NCI-H187 (cell line): ENCODE results near the gene ZNF836.
A peak's percentile ranks its signal among the peaks of the same experiment; 100 is the strongest.
"Not testable (repeated sequence)": the region's sequence is repeated elsewhere in the genome, so short reads cannot be mapped to it uniquely, and the experiment has no call there.

Source experiments
- DNase-seq, 2 experiments: peaks; one replicate each; lab custom pipeline; 2025; lab: John Stamatoyannopoulos, UW

ZNF836 gene

DNA sequence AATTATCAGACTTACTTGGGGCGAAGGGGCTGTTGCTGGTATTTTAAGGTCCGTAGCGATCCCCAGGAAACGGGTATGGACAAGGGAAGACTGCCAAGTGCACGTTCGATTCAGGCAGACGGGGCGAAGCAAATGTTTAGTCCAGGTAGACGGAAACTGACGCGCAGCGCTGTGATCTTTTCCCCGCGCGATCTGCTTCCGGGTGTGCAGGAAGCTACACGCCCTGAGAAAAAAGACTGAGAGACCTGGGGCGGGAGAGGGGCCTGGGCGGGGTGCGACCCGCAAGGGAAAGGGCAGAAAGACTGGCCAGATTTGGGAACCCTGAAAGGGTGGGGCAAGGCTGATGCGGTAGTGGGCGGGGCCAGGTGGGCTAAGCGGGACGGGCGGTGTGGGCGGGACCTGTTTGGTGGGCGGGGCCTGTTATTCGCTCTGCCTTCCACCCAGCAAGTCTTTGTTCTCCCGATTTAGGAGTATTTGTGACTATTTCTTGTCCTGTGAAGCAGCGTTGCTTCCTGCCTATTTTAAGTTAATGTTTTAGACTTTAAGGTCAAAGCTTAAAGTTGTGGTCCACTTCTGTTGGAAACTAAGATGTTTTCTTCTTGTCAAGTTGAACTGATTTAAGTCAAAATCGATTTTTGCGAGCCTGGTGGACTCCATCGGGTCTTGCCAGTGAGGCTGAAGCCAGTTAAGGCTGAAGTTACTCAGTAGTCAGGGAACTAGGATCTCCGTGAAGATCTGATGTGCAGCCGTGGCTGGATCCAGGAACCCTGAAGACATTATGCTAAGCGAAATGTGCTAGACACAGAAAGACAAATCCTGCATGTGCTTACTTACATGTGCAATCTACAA lies at the start of gene ZNF836:
Gene ZNF836, minus strand, starts transcription at position 301 of the 849 bp plus-strand sequence. CDS start 3,549 bp downstream, outside the sequence.
- peak; percentile 79 to 80 for DNase-seq

DNA sequence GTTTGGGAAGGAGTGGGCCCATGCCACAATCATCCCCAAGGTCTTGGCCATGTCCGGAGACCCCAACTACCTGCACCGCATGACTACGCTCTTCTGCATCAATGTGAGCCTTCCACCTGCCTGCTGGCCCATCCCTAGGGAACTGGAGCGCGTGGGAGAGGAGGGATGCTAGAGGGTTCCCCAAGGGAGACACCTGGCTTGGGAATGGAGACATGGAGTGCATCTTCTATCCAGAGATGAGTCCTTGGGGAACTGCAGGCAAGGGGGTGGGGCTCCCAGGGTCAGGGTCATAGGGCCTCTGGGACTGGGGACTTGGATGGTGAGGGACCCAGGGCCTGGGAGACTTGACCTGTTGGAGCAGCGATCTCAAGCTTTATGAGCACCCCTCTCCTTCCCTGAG lies 49.6 kb upstream of the ZNF836 start:
- DNase-seq = no peak

DNA sequence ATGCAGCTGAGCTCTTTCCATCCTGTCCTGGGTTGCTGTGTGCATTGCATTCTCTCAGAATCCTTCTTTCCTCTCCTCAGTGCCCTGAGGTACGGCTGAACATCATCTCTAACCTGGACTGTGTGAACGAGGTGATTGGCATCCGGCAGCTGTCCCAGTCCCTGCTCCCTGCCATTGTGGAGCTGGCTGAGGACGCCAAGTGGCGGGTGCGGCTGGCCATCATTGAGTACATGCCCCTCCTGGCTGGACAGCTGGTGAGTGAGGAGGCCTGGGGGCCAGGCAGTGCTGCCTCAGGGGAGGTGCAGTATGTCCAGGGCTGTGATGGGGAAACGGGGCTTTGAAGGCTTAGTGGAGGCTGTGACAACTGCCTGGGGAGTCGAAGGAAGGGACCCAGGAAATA lies 48.2 kb upstream of the ZNF836 start:
- DNase-seq = no peak

DNA sequence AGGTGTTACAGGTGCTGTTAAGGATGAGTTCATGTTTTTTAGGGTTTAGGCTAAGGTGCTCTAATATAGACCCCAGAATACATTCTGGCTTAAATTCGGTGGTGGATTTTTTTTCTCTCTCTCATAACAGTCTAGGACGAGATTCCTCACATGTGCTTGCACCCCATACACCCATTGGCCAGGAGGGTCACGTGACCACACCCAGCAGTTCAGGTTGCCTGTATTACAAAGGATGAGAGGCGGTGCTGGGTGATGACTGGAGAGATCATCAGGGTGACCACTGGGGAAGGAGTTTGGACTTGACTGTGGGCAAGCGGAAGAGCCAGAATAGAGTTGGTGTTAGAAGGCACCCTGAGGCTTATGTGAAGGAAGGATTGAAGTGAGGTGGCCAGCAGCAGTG lies 46.2 kb upstream of the ZNF836 start:
- DNase-seq = no peak

DNA sequence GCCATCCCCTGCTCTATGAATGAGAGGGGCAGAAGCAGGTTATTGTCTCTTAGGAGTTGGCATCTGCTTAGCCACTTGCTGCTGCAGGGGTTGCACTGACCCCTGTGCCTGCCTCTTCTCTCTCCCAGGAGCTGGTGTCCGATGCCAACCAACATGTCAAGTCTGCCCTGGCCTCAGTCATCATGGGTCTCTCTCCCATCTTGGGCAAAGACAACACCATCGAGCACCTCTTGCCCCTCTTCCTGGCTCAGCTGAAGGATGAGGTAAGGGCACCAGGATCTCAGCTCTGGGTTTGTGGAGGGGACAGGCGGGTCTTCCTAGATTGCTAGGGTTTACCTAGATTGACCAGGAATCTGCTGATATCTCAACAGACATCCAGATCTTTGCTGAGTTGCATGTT lies 45.0 kb upstream of the ZNF836 start:
- DNase-seq = no peak

DNA sequence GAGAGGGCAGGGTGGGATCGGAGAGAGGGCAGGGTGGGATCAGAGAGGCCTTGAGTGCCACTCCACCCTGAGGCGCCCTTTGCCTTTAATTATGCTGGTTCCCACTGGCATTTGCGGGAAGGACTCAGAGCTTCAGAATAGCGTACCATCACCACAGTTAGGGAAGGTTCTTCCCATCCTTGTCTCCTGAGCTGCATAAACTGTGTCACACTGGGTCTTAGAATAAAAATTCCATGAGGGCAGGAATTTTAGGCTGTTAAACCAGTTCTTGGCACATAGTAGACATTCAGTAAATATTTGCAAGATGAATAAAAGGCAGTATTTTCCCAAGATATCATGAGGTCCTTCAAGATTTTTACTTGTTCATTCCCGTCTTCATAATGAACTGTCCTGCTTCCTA lies 42.8 kb upstream of the ZNF836 start:
- no peak for DNase-seq

DNA sequence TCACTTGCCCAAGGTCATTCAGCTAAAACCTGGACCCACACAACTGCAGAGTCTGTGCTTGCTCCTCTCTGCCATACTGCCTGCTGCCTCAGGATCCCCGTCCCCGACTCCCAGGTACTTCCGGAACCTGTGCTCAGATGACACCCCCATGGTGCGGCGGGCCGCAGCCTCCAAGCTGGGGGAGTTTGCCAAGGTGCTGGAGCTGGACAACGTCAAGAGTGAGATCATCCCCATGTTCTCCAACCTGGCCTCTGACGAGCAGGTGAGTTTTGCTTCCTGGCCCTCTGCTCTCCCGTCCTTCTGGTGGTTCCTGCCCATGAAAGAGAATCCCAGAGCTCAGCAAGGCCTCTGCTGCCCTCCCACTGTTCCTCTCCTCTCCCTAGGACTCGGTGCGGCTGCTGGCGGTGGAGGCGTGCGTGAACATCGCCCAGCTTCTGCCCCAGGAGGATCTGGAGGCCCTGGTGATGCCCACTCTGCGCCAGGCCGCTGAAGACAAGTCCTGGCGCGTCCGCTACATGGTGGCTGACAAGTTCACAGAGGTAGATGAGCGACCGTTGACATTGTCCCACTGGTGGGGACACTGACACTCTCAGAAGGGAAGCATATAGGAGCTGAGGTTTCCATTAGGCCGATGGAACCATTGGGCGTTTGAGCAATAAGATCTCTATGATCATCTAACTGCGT lies 41.3 kb upstream of the ZNF836 start:
- no peak for DNase-seq

DNA sequence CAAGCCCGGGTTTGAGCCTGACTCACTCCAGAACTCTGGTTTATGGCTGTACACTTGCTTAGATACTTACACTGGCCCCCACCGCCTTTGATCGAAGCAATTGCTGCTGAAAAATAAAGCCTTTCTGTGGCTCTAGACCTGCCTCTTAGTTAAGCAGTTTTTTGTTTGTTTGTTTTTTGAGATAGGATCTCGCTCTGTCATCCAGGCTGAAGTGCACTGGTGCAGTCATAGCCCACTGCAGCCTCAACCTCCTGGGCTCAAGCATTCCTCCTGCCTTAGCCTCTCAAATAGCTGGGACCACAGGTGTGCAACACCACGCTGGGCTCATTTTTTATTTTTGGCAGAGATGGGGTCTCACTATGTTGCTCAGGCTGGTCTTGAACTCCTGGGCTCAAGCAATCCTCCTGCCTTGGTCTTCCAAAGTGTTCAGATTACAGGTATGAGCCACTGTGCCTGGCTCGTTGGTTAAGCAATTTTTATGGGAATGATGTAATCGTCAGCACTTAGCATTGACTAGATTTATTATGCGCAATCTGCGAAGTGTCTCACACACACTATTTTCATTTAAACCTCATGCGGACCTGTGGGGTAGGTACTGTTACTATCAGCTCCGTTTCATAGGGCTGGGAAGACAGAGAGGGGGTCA lies 40.6 kb upstream of the ZNF836 start:
- no peak for DNase-seq

DNA sequence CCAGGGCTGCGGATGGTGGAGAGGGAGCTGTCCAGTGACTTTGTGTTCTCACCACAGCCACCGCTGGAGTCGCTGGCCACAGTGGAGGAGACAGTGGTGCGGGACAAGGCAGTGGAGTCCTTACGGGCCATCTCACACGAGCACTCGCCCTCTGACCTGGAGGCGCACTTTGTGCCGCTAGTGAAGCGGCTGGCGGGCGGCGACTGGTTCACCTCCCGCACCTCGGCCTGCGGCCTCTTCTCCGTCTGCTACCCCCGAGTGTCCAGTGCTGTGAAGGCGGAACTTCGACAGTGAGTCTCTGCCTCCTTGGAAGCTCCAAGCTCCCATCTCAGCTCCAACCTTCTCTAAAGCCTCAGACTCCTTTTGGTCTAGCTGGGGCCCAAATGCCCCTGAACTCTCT lies 39.8 kb upstream of the ZNF836 start:
- DNase-seq = no peak

DNA sequence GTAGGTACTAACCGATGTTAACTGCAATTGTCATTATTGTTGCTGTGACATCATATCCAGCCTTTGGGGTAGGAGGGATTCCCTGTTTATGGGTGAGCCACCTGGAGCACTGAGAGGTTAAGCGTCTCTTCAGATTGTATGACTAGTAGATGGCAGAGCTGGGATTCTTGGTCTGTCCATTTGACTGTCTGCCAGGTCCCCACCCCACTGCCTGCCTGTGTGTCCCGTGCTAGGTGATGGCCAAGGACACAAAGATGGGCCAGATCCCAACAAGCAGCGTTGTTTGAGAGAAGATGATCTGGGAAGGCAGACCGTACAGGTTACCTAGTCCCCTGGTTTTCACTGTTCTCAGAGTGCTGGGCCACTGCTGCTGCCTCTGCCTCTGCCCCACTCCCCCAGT lies 35.1 kb upstream of the ZNF836 start:
- DNase-seq = no peak

DNA sequence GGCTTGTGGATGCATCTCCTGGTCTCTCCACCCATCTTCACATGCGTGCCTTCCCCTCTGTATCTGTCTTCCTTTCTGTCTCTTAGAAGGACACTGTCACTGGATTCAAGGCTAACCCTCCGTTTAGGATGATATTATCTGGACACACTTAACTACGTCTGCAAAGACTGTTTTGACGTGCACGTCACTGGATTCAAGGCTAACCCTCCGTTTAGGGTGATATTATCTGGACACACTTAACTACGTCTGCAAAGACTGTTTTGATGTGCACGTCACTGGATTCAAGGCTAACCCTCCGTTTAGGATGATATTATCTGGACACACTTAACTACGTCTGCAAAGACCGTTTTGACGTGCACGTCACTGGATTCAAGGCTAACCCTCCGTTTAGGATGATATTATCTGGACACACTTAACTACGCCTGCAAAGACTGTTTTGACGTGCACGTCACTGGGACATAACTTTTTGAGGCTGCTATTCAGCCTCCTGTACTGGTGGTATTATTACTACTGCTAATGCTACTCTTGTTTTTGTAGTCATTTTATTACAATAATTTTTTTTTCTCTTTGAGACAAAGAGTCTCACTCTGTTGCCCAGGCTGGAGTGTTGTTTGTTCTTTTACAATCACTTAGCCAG lies 29.5 kb upstream of the ZNF836 start:
- not testable (repeated sequence) for DNase-seq

DNA sequence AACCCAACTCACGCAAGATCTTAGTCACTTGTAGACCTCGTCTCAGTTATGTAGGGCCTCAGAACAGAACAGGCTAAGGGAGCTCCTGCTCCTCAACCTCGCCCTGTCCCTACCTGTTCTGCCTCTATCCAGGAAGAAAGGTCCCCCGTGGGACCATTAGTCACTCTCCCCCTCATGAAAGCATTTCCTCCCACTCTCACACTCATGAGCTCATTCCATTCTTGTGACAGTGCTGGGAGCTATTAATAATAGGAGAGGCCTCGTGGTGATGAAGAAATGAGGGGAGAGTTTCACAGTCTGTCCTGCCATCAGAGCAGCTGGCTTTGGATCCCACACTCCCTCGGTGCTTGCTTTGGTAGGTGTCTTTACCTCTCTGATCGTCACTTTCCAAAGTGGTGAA lies 28.6 kb upstream of the ZNF836 start:
- DNase-seq = no peak

DNA sequence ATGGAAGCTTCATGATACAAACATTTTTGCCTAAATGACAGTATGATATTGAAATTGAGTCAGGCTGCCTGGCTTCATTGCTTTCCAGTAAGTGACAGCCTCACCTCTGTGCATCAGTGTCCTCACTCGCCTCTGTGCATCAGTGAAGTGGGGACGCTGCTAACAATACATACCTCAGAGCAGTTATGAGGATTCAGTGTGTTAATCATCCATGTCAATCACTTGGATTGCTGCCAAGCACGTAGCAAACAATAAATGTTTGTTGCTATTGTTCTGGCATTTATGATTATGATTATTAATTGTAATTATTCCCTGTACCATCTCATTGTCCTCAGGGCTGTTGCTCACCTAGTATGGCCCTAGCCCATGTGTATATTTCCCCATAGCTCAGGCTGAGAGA lies 27.3 kb upstream of the ZNF836 start:
- no peak for DNase-seq

DNA sequence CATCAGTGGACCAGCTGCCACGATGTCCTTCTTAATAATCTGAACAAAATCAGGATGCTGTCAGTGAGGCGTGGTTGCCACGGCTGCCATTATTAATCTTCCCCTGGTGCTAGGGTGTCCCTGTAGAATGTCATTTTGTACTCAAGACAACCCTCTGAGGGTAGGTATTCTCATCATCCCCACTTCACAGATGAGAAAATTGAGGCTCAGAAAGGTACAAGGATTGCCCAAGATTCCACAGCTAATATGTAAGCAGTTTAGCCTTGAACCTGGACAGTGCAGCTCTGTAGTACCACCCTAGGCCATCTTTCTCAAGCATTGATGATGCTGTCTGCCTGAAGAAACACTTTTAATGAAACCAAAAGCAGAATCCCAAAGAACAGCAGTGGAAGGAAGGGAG lies 26.5 kb upstream of the ZNF836 start:
- no peak for DNase-seq

DNA sequence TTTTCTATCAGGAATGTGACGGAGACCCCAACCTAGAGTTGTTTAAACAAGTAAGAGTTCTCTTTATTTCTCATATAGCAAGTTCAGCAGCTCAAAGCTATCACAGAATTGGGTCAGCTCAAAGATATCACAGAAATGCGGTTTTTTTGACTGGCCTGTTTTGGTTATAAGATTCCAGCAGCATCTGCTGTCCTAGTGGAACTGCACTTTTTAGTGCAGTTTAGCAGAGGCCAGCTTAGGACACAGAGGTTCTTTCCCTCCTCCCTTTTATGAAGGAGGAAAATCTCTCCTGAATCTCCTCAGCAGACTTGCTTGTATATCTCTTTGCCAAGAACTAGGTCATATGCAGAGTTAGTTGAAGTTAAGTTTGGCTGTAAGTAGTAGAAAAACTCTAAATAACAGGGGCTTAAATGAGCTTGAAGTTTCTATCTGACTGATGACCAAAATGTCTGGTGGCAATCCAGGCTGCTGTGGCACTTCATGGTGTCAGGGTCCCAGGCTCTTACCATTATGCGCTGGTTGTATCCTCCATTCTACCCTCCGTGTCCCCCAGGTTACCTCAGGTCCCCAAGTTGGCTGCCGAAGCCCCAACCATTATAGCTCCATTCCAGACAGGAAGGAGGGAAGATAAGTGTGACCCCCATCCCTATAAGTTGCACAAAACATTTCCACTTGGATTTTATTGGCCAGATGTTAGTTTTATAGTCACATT lies 25.0 kb upstream of the ZNF836 start:
- no peak for DNase-seq

DNA sequence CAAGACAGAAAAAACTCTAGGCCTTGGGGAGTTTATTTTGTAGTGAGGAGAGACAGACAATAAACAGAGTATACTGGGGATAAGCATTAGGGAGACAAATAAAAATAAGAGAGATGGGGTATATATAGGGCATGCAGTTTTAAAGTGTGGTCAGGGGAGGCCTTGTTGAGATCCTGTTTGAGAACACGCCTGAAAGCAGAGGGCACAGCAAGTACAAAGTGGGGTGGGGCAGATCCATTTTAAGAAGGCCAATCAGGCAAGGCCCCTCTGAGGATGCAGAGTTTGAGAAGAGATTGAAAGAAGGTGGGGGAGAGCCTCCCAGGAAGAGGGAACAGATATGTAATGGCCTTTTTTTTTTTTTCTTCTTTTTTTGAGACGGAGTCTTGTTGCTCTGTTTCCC lies 20.5 kb upstream of the ZNF836 start:
- no peak for DNase-seq

DNA sequence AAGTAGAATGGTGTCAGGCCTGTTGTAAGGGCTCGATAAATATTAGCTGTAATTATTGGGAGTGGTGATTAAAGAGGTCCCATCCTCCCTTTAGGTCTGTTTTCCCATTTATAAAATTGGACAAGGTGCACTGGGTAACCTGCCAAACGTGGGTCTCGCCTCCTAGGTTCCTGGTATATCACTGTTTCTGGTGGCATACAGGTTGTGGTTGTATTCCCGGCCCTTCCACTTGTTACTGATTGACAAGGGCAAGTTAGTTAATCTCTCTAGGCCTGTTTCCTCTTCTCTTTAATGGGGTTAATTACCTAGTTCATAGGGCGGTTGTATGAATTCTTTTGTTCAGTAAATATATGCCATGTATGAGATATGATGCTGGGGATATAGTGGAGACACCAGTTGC lies 20.0 kb upstream of the ZNF836 start:
- DNase-seq = no peak

DNA sequence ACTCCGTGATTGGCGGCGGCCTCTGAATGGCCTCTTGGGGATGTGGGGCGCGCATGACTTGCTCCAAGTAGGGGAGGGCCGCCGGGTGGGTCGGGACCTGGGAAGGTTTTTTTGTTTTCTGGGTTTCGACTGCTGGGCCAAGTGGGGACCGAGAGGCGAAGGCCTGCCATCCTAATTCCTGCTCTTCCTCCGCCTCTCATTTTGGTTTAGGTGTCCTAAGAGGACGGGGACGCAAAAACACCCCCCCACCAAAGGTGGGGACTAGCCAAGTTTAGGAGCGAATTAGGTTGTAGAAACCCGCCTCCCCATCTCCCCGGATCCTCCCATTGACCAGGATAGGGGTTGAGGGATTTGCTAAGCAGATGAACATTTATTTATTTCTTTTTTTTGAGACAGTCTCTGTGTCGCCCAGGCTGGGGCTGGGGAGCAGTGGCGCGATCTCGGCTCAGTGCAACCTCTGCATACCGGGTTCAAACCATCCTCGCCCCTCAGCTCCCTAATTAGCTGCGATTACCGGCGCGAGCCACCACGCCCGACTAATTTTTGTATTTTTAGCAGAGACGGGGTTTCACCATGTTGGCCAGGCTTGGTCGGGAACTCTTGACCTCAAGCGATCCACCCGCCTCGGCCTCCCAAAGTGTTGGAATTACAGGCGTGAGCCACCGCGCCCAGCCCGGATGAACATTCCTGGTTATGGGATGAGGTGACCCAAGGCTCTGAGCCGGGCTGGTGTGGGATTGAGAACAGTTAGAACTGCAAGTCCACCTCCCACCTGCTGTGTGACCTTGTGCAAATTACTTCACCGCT lies 19.3 kb upstream of the ZNF836 start:
- DNase-seq = no peak

DNA sequence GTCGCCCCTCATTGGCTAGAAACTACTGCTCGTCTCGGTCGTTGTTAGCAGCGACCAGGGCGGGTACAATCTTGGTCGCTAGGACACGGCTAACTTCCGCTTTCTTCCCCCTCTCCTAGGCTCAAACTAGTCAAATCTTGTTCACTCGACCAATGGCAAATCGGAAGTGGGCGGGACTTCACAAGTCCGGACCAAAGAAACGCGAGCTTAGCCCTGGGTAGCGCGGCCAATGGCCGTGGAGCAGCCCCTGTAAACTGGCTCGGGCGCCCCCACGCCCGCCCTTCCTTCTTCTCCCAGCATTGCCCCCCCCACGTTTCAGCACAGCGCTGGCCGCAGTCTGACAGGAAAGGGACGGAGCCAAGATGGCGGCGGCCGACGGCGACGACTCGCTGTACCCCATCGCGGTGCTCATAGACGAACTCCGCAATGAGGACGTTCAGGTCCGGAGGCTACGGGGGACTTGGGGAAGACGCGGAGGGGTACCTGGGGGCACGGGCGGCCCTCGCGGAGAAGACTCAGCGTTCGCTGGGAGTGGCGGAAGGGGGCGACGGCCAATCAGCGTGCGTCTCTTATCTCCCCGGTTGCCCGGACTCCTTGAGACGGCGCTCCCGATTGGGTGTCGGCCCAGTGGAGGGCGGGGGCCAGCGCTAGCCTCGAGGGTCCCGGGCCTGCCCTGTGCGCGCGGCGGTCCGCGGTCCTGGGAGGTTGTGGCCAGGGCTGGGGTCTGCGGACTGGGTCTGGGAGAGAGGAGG lies 18.5 kb upstream of the ZNF836 start, which contains the start of gene PPP2R1A:
Gene PPP2R1A, plus strand, starts transcription at position 318 of the 752 bp plus-strand sequence. Its CDS starts 45 bp downstream, at position 363.
- peak; percentile 98 to 100 for DNase-seq
